Testis (tissue), 3 donors: ENCODE measurements around the gene CIBAR2. TPM values are rescaled to one million over a fixed set of nuclear protein-coding genes. Genes with fewer than 3 reads are reported as not detected.

Source experiments
- DNase-seq: peaks from one replicate; pipeline ENCODE4 v3.0.0-alpha.2; 2019
- H3K27ac ChIP-seq, 2 donors: fragments of 200-600 bp; sonication (generic); one replicate each; pipeline ENCODE4 v1.5.1; 2019
- H3K27me3 ChIP-seq: fragments of 200-600 bp; sonication (generic); one replicate; pipeline ENCODE4 v1.5.1; 2019
- H3K36me3 ChIP-seq: fragments of 200-600 bp; sonication (generic); one replicate; pipeline ENCODE4 v1.5.1; 2017; ENCODE audit warnings: low read depth; ENCODE audit errors: missing control alignments
- H3K4me1 ChIP-seq: fragments of 200-600 bp; sonication (generic); one replicate; pipeline ENCODE4 v1.5.1; 2019
- H3K4me3 ChIP-seq, 2 donors: fragments of 200-600 bp; sonication (generic); one replicate each; pipeline ENCODE4 v1.5.1; 2017 to 2019
- H3K9me3 ChIP-seq: fragments of 200-600 bp; sonication (generic); one replicate; pipeline ENCODE4 v1.5.1; 2017
- POLR2A ChIP-seq: fragments of 450-650 bp; IDR thresholded peaks from one replicate; pipeline ENCODE4 v1.6.1; 2017; ENCODE audit warnings: antibody characterized with exemption, mild to moderate bottlenecking, moderate library complexity
- WGBS, 2 donors: methylation state at CpG; one replicate each; pipeline ENCODE4 v1.1.5; 2018; 5-methylcytosine and 5-hydroxymethylcytosine counted together
- intact Hi-C: fragments of 100-400 bp; cut with DNase I; formaldehyde crosslinking; loops from one replicate; pipeline ENCODE4 v1.15.1; 2023; ENCODE audit warnings: low total_unique reads
- polyA plus RNA-seq: library from polyadenylated mRNA; stranded (reverse); fragments of 350-450 nt; fragmentation: Illumina TruSeq; extraction: RNeasy Lipid Tissue Mini Kit (QIAGEN cat#74804); gene quantifications from one replicate; pipeline ENCODE4 v1.2.3, GENCODE V29; 2014; ENCODE audit warnings: low read depth, low replicate concordance; ENCODE audit not compliant: insufficient read depth
- total RNA-seq, 2 donors: library from RNA; depleted of rRNA; stranded (reverse); fragments of >200 nt; gene quantifications; one replicate each; pipeline ENCODE4 v1.2.3, GENCODE V29; 2016
- TF ChIP-seq, protein P1 (sequence below), 3 experiments: fragments of 450-650 bp in 2 of 3; fragments of 200-600 bp in 1 of 3; sonication (generic) in 1 of 3; IDR thresholded peaks; one replicate each; pipeline ENCODE4 v1.5.1; 2016 to 2019; ENCODE audit warnings: antibody characterized with exemption in 3 of 3, mild to moderate bottlenecking in 2 of 3, moderate library complexity in 1 of 3

The CIBAR2 gene
- total and polyA plus RNA-seq, 3 donors from 2014 or later = 0.24 to 1.6 TPM; not detected in 1

GRCh38 chr16:85142129-85142513, 29.8 kb upstream of the CIBAR2 start:
- WGBS, 2 donors = 91 to 92% methylated on average over 6 to 7 of the region's 7 CpGs
- H3K9me3 ChIP-seq = no peaks in the 10 kb centered on the region
- peaks cover 19% of the 10 kb centered on the region for H3K4me1 ChIP-seq

DNA sequence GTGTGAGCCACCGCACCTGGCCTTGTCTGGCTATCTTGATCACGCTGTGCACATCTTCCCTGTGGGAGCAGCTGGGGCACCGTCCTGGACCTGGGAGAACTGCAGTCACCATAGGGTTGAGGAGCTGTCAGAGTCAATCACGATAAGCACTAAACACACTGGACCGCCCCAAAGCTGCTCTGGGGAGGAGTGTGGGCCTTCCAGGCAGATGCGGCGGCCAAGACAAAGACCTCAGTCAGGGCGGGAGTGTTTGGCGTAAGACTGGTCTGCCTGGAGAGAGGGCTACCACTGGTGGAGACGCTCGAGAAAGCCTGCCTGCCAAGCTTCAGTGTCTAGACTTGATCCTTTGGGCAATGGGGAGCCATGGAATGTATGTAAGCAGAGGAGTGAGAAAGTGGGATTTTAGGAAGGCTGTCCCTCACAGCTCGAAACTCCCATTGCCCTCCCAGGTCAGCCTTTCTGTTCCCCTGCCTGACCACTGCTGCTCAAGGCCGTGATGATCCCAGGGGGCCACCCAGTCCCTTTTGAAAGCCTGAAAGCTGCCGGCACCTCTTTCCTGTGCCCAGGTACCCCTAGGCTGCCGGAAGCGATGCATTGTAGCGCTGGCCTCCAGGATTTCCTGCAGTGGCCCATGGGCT, 29.3 kb upstream of the CIBAR2 start:
- Histone ChIP-seq H3K4me1 (peaks cover 18% of the 10 kb centered on the region), H3K9me3 (no peaks in the 10 kb centered on the region), H3K27ac (no peak overlapping the region), H3K4me3 (no peak overlapping the region), H3K27me3 (no peaks in the 10 kb centered on the region), H3K36me3 (no peaks in the 10 kb centered on the region)
- 84% methylated on average over 13 to 17 of the region's 17 CpGs for WGBS, 2 donors
- TF ChIP-seq, protein P1, sequence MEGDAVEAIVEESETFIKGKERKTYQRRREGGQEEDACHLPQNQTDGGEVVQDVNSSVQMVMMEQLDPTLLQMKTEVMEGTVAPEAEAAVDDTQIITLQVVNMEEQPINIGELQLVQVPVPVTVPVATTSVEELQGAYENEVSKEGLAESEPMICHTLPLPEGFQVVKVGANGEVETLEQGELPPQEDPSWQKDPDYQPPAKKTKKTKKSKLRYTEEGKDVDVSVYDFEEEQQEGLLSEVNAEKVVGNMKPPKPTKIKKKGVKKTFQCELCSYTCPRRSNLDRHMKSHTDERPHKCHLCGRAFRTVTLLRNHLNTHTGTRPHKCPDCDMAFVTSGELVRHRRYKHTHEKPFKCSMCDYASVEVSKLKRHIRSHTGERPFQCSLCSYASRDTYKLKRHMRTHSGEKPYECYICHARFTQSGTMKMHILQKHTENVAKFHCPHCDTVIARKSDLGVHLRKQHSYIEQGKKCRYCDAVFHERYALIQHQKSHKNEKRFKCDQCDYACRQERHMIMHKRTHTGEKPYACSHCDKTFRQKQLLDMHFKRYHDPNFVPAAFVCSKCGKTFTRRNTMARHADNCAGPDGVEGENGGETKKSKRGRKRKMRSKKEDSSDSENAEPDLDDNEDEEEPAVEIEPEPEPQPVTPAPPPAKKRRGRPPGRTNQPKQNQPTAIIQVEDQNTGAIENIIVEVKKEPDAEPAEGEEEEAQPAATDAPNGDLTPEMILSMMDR (IDR thresholded peaks at IDR 0.05) = no peak
- no peak for TF ChIP-seq POLR2A
- intact Hi-C loops = no loop called here
- DNase-seq = no peak

More at GRCh38 chr16:85142129-85142513, 29.8 kb upstream of the CIBAR2 start:
- no peak for TF ChIP-seq POLR2A
- TF ChIP-seq, protein P1 (IDR thresholded peaks at IDR 0.05) = no peak
- Histone ChIP-seq H3K27me3 (no peaks in the 10 kb centered on the region), H3K36me3 (no peaks in the 10 kb centered on the region), H3K4me3 (no peak overlapping the region), H3K27ac (no peak overlapping the region)
- no peak for DNase-seq
- intact Hi-C loops = no loop called here

GRCh38 chr16:85140455-85141012, 28.3 kb upstream of the CIBAR2 start:
- Histone ChIP-seq H3K27ac (no peak overlapping the region), H3K27me3 (no peaks in the 10 kb centered on the region), H3K9me3 (no peaks in the 10 kb centered on the region), H3K4me1 (peaks cover 20% of the 10 kb centered on the region), H3K36me3 (no peaks in the 10 kb centered on the region), H3K4me3 (no peak overlapping the region)
- intact Hi-C loops = no loop called here
- no peak for DNase-seq
- WGBS, 2 donors = 88 to 94% methylated on average over 12 of the region's 12 CpGs
- no peak for TF ChIP-seq POLR2A
- TF ChIP-seq, protein P1 (IDR thresholded peaks at IDR 0.05) = no peak

- Histone ChIP-seq H3K4me3 (no peak overlapping the region), H3K9me3 (no peaks in the 10 kb centered on the region), H3K27ac (no peak overlapping the region), H3K4me1 (peaks cover 20% of the 10 kb centered on the region), H3K27me3 (no peaks in the 10 kb centered on the region), H3K36me3 (no peaks in the 10 kb centered on the region)
- DNase-seq = no peak
- WGBS, 2 donors = 89% methylated on average over 9 of the region's 9 CpGs
- TF ChIP-seq POLR2A = no peak
- TF ChIP-seq, protein P1 (IDR thresholded peaks at IDR 0.05) = no peak
- intact Hi-C loops = no loop called here
Measured at GRCh38 chr16:85139881-85140339, 27.6 kb upstream of the CIBAR2 start.
